GM12865 (cell line): ENCODE measurements around the gene MRPS26.
"Not testable (repeated sequence)": the region's sequence is repeated elsewhere in the genome, so short reads cannot be mapped to it uniquely, and the experiment has no call there.

Experiments
- DNase-seq: peaks from one replicate; pipeline ENCODE4 v3.0.0; 2010; ENCODE audit warnings: low read depth
- H3K4me3 ChIP-seq: 2 replicates; pipeline ENCODE4 v1.5.1; 2011; ENCODE audit warnings: mild to moderate bottlenecking, low read depth, low read length, control low read depth
- CTCF ChIP-seq: IDR thresholded peaks from 2 replicates; pipeline ENCODE4 v1.5.1; 2011; ENCODE audit warnings: low read length, control low read depth, low read depth, inconsistent platforms; ENCODE audit not compliant: insufficient read depth; ENCODE audit errors: missing control alignments

The MRPS26 gene

GRCh38 chr20:3071266-3071609 is 25.4 kb downstream of the MRPS26 start:
- DNase-seq, result no peak
- H3K4me3 ChIP-seq, result no peak overlapping the region
- TF ChIP-seq CTCF, result no peak

GRCh38 chr20:3071610-3072529 is 26.0 kb downstream of the MRPS26 start, which contains the start of gene OXT:
TSS of gene OXT (plus strand) at chr20:3071620. CDS start at chr20:3071656, 36 bp downstream.
- DNase-seq, result no peak
- TF ChIP-seq CTCF, result no peak
- no peak within 1 kb of the TSS; the same call in 1 of the 2 replicates for H3K4me3 ChIP-seq

- no peak for TF ChIP-seq CTCF
- DNase-seq, result no peak
- no peak overlapping the region for H3K4me3 ChIP-seq
Measured at GRCh38 chr20:3072530-3073250, 26.8 kb downstream of the MRPS26 start.

- not testable (repeated sequence) for H3K4me3 ChIP-seq
Measured at GRCh38 chr20:3073251-3073643, 27.4 kb downstream of the MRPS26 start.

GRCh38 chr20:3074812-3075211 is 29.0 kb downstream of the MRPS26 start:
- no peak for TF ChIP-seq CTCF
- no peak overlapping the region for H3K4me3 ChIP-seq
- DNase-seq, result no peak

More at GRCh38 chr20:3073251-3073643, 27.4 kb downstream of the MRPS26 start:
- DNase-seq, result not testable (repeated sequence)

GRCh38 chr20:3075315-3075714 is 29.5 kb downstream of the MRPS26 start:
- H3K4me3 ChIP-seq, DNase-seq: not testable (repeated sequence)

GRCh38 chr20:3077618-3078134 is 31.8 kb downstream of the MRPS26 start:
- DNase-seq, result no peak
- TF ChIP-seq CTCF, result no peak
- no peak overlapping the region for H3K4me3 ChIP-seq

GRCh38 chr20:3080939-3081388 is 35.1 kb downstream of the MRPS26 start:
- DNase-seq, result no peak
- no peak overlapping the region for H3K4me3 ChIP-seq
- TF ChIP-seq CTCF, result no peak
